GM12873 (cell line): ENCODE data around the gene CBLN2.

ENCODE experiments used
- CTCF ChIP-seq: IDR thresholded peaks from 2 replicates; pipeline ENCODE4 v1.5.1; 2012; ENCODE audit warnings: low read depth, mild to moderate bottlenecking, moderate library complexity, low read length, control low read depth; ENCODE audit not compliant: insufficient read depth; ENCODE audit errors: missing control alignments

The CBLN2 gene

GRCh38 chr18:72502671-72503431 is 41.3 kb downstream of the CBLN2 start:
- no peak for TF ChIP-seq CTCF

GRCh38 chr18:72492497-72492896 is 51.6 kb downstream of the CBLN2 start:
- no peak for TF ChIP-seq CTCF
